ENCODE results near the gene VMP1. TPM values are rescaled to one million over a fixed set of nuclear protein-coding genes. Genes with fewer than 3 reads are reported as not detected.

The VMP1 gene
- total RNA-seq, 1 experiment from 2014 or later = 83.1 TPM

- H3K23ac ChIP-seq (ENCODE audit: insufficient read length, low read depth, low read length) = no peak overlapping the region
- no peaks in the 10 kb centered on the region for H3K79me2 ChIP-seq (ENCODE audit: insufficient read depth, low read length)
- H3K14ac ChIP-seq (ENCODE audit: insufficient read depth, low read length) = no peak overlapping the region
- no peaks in the 10 kb centered on the region for H3K79me1 ChIP-seq (ENCODE audit: insufficient read depth, low read depth, low read length, poor library complexity, severe bottlenecking)
- Mint-ChIP-seq H3K27me3 (ENCODE audit: low read depth) (no peaks in the 10 kb centered on the region), H3K36me3 (ENCODE audit: insufficient read depth in 1 of 3, low read depth in 3 of 3) (peaks cover 0 to 14% (median 10%) of the 10 kb centered on the region in 3 experiments; a peak in 5 of 7 replicates), H3K9me3 (no peaks in the 10 kb centered on the region), H3K4me1 (no peaks in the 10 kb centered on the region), H3K27ac (0 out of 7 replicates have a peak overlapping the region, but pooled peaks of 1 of the 3 experiments have one; percentile 0), H3K4me3 (no peak overlapping the region)
- H3K4ac ChIP-seq (ENCODE audit: low read depth, low read length) = no peak overlapping the region
- no peak overlapping the region for H2BK5ac ChIP-seq (ENCODE audit: insufficient read length, low read length)
- no peaks in the 10 kb centered on the region for H3K4me1 ChIP-seq (ENCODE audit: insufficient read depth, low read length)
- H4K20me1 ChIP-seq (ENCODE audit: control insufficient read depth, insufficient read depth, insufficient read length) = no peaks in the 10 kb centered on the region
- no peaks in the 10 kb centered on the region for H3K27me3 ChIP-seq (ENCODE audit: insufficient read depth, low read length)
- H2BK12ac ChIP-seq (ENCODE audit: insufficient read length, low read depth, low read length) = no peak overlapping the region
- H4K91ac ChIP-seq (ENCODE audit: insufficient read length, low read depth, low read length) = no peak overlapping the region
- H4K5ac ChIP-seq (ENCODE audit: insufficient read length, low read depth, low read length) = no peak overlapping the region
- no peak overlapping the region for H3T11ph ChIP-seq (ENCODE audit: low read length)
- TF ChIP-seq, protein P1, sequence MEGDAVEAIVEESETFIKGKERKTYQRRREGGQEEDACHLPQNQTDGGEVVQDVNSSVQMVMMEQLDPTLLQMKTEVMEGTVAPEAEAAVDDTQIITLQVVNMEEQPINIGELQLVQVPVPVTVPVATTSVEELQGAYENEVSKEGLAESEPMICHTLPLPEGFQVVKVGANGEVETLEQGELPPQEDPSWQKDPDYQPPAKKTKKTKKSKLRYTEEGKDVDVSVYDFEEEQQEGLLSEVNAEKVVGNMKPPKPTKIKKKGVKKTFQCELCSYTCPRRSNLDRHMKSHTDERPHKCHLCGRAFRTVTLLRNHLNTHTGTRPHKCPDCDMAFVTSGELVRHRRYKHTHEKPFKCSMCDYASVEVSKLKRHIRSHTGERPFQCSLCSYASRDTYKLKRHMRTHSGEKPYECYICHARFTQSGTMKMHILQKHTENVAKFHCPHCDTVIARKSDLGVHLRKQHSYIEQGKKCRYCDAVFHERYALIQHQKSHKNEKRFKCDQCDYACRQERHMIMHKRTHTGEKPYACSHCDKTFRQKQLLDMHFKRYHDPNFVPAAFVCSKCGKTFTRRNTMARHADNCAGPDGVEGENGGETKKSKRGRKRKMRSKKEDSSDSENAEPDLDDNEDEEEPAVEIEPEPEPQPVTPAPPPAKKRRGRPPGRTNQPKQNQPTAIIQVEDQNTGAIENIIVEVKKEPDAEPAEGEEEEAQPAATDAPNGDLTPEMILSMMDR (conservative IDR thresholded peaks at IDR 0.05) = no peak
- no peak overlapping the region for H2BK15ac ChIP-seq (ENCODE audit: low read depth, low read length)
- no peaks in the 10 kb centered on the region for H3K9me3 ChIP-seq (ENCODE audit: control insufficient read depth, low read depth, low read length)
- no peak overlapping the region for H2AFZ ChIP-seq (ENCODE audit: low read length)
- H4K8ac ChIP-seq (replicated peaks; ENCODE audit: insufficient read length, low read depth, low read length) = no peak overlapping the region
- WGBS (ENCODE audit: extremely low coverage, insufficient read length, low lambda C conversion rate) = no CpG with 5 or more reads among the region's 4 CpGs
- H2AK5ac ChIP-seq (ENCODE audit: insufficient read length, low read length) = no peak overlapping the region
- no peak overlapping the region for H3K9ac ChIP-seq (ENCODE audit: extremely low read depth, insufficient read length, low read length)
- H2BK20ac ChIP-seq (ENCODE audit: low read depth, low read length, poor library complexity, severe bottlenecking) = no peak overlapping the region
- no peak overlapping the region for H3K56ac ChIP-seq (ENCODE audit: insufficient read length, low read depth, low read length)
- no peak overlapping the region for H3K4me2 ChIP-seq (ENCODE audit: insufficient read depth, insufficient read length, low read length)
- no peak overlapping the region for H2BK120ac ChIP-seq (ENCODE audit: low read depth, low read length, poor library complexity, severe bottlenecking)
- H3K27ac ChIP-seq (ENCODE audit: insufficient read length, low read depth, low read length) = no peak overlapping the region
- H3K18ac ChIP-seq (ENCODE audit: insufficient read length, low read depth, low read length) = no peak overlapping the region
- no peak for DNase-seq
- H3K23me2 ChIP-seq (ENCODE audit: insufficient read length, low read depth, low read length, poor library complexity, severe bottlenecking) = no peaks in the 10 kb centered on the region
These were observed 100.5 kb downstream of the VMP1 start for GRCh38 chr17:59807892-59808509.

Measured in H9 (cell line).